Neural cell (in vitro differentiated cells): Measurements from ENCODE around the gene NPR3. TPM values are rescaled to one million over a fixed set of nuclear protein-coding genes. Genes with fewer than 3 reads are reported as not detected.

Experiments used
- H2AFZ ChIP-seq: fragments of 200-600, 300-800 bp; sonication (generic), shearing (Covaris generic); 2 replicates; pipeline ENCODE4 v1.6.0; 2014; ENCODE audit warnings: low read depth, mild to moderate bottlenecking, antibody characterized with exemption, low read length, moderate library complexity
- H3F3A ChIP-seq: fragments of 200-600 bp; shearing (Covaris generic); 2 replicates; pipeline ENCODE4 v1.6.1; 2016; ENCODE audit warnings: mild to moderate bottlenecking, moderate library complexity, mixed read lengths, antibody characterized with exemption, low read length; ENCODE audit not compliant: insufficient read depth, poor library complexity, severe bottlenecking
- H3K27ac ChIP-seq: fragments of 200-600, 300-800 bp; sonication (generic), shearing (Covaris generic); 2 replicates; pipeline ENCODE4 v1.5.1; 2014; ENCODE audit warnings: mild to moderate bottlenecking, low read length, moderate library complexity
- H3K27me3 ChIP-seq: fragments of 300-800, 200-600 bp; sonication (generic), shearing (Covaris generic); 2 replicates; pipeline ENCODE4 v1.6.0; 2014; ENCODE audit warnings: mild to moderate bottlenecking, low read depth, low read length, moderate library complexity; ENCODE audit not compliant: insufficient read depth
- H3K36me3 ChIP-seq: fragments of 300-800, 200-600 bp; sonication (generic), shearing (Covaris generic); 2 replicates; pipeline ENCODE4 v1.5.1; 2014; ENCODE audit warnings: mild to moderate bottlenecking, antibody characterized with exemption, low read length, moderate library complexity; ENCODE audit not compliant: insufficient read depth
- H3K4me2 ChIP-seq: fragments of 300-800, 200-600 bp; sonication (generic), shearing (Covaris generic); 2 replicates; pipeline ENCODE4 v1.6.0; 2014; ENCODE audit warnings: mild to moderate bottlenecking, low read length
- H3K4me3 ChIP-seq: fragments of 300-800, 200-600 bp; sonication (generic), shearing (Covaris generic); 2 replicates; pipeline ENCODE4 v1.5.1; 2014; ENCODE audit warnings: mild to moderate bottlenecking, low read length, moderate library complexity
- H3K79me2 ChIP-seq: fragments of 200-600 bp; shearing (Covaris generic); replicated peaks from 2 replicates; pipeline ENCODE4 v1.6.0; 2014; ENCODE audit warnings: mild to moderate bottlenecking, low read length, moderate library complexity; ENCODE audit not compliant: insufficient read depth
- H3K9ac ChIP-seq: fragments of 300-800, 200-600 bp; sonication (generic), shearing (Covaris generic); 2 replicates; pipeline ENCODE4 v1.6.1; 2016; ENCODE audit warnings: mild to moderate bottlenecking, low read length, mixed read lengths
- H3K9me2 ChIP-seq: fragments of 200-600 bp; shearing (Covaris generic); 2 replicates; pipeline ENCODE4 v1.6.1; 2016; ENCODE audit warnings: mild to moderate bottlenecking, low read length, mixed read lengths; ENCODE audit not compliant: insufficient read depth
- H3K9me3 ChIP-seq: fragments of 200-600, 300-800 bp; sonication (generic), shearing (Covaris generic); 2 replicates; pipeline ENCODE4 v1.6.1; 2016; ENCODE audit warnings: mild to moderate bottlenecking, mixed run types, low read length, moderate library complexity, mixed read lengths
- H4K20me1 ChIP-seq: fragments of 200-600 bp; shearing (Covaris generic); 2 replicates; pipeline ENCODE4 v1.6.1; 2016; ENCODE audit warnings: mild to moderate bottlenecking, mixed run types; ENCODE audit not compliant: insufficient read depth
- CTCF ChIP-seq: fragments of 450-650 bp; IDR thresholded peaks from 2 replicates; pipeline ENCODE4 v1.5.1; 2014; ENCODE audit warnings: antibody characterized with exemption, mild to moderate bottlenecking, moderate library complexity; ENCODE audit not compliant: poor library complexity, severe bottlenecking
- EP300 ChIP-seq: fragments of 450-650 bp; conservative IDR thresholded peaks from 2 replicates; pipeline ENCODE4 v1.6.1; 2014; ENCODE audit warnings: antibody characterized with exemption, mild to moderate bottlenecking, moderate library complexity; ENCODE audit not compliant: poor library complexity, severe bottlenecking
- EZH2 ChIP-seq: fragments of 200-600, 300-800 bp; shearing (Covaris generic), sonication (generic); IDR thresholded peaks from 2 replicates; pipeline ENCODE4 v1.6.1; 2014; ENCODE audit warnings: antibody characterized with exemption, low read length, borderline replicate concordance, mild to moderate bottlenecking; ENCODE audit not compliant: insufficient read depth, poor library complexity, severe bottlenecking
- MXI1 ChIP-seq: fragments of 450-650 bp; conservative IDR thresholded peaks from 2 replicates; pipeline ENCODE4 v1.6.1; 2014; ENCODE audit warnings: antibody characterized with exemption, mild to moderate bottlenecking; ENCODE audit not compliant: poor library complexity, severe bottlenecking
- POLR2AphosphoS5 ChIP-seq: IDR thresholded peaks from 2 replicates; pipeline ENCODE4 v1.6.1; 2012
- RAD21 ChIP-seq: fragments of 450-650 bp; conservative IDR thresholded peaks from 2 replicates; pipeline ENCODE4 v1.6.1; 2014; ENCODE audit warnings: antibody characterized with exemption, mild to moderate bottlenecking, moderate library complexity
- REST ChIP-seq: IDR thresholded peaks from 2 replicates; pipeline ENCODE4 v1.6.1; 2012; ENCODE audit warnings: borderline replicate concordance
- SMC3 ChIP-seq: fragments of 450-650 bp; conservative IDR thresholded peaks from 2 replicates; pipeline ENCODE4 v1.6.1; 2014; ENCODE audit warnings: antibody characterized with exemption, mild to moderate bottlenecking, moderate library complexity; ENCODE audit not compliant: poor library complexity
- TAF1 ChIP-seq: IDR thresholded peaks from 2 replicates; pipeline ENCODE4 v1.6.1; 2012; ENCODE audit warnings: low read depth
- polyA plus RNA-seq: library from polyadenylated mRNA; depleted of rRNA; stranded (reverse); fragments of >200 nt; gene quantifications from 2 replicates; pipeline ENCODE4 v1.2.3, GENCODE V29; 2014

Gene NPR3
- polyA plus RNA-seq, 1 donor from 2014 or later, result 1.5 TPM

- no peaks in the 10 kb centered on the region for H3K79me2 ChIP-seq
- H2AFZ ChIP-seq, result no peak overlapping the region
- TF ChIP-seq EP300, result no peak
- TF ChIP-seq POLR2AphosphoS5, result no peak
- no peak for TF ChIP-seq MXI1
- TF ChIP-seq RAD21, result no peak
- no peak for TF ChIP-seq CTCF
- no peak for TF ChIP-seq REST
- no peak for TF ChIP-seq SMC3
- TF ChIP-seq TAF1, result no peak
- no peaks in the 10 kb centered on the region for H3K9me3 ChIP-seq
- H3K9ac ChIP-seq, result no peak overlapping the region
- no peaks in the 10 kb centered on the region for H3K36me3 ChIP-seq
- no peak overlapping the region for H3K4me2 ChIP-seq
- no peak overlapping the region for H3K27ac ChIP-seq
- no peaks in the 10 kb centered on the region for H3K9me2 ChIP-seq
- H3K27me3 ChIP-seq, result no peaks in the 10 kb centered on the region
- H4K20me1 ChIP-seq, result no peaks in the 10 kb centered on the region
- no peak overlapping the region for H3K4me3 ChIP-seq
- no peaks in the 10 kb centered on the region for H3F3A ChIP-seq
Observed at GRCh38 chr5:32837211-32837610, 126.1 kb downstream of the NPR3 start.

GRCh38 chr5:32839106-32839505, 128.0 kb downstream of the NPR3 start:
- no peaks in the 10 kb centered on the region for H3K36me3 ChIP-seq
- no peaks in the 10 kb centered on the region for H4K20me1 ChIP-seq
- no peak overlapping the region for H2AFZ ChIP-seq
- H3K9ac ChIP-seq, result no peak overlapping the region
- H3K4me2 ChIP-seq, result no peak overlapping the region
- no peaks in the 10 kb centered on the region for H3F3A ChIP-seq
- no peaks in the 10 kb centered on the region for H3K27me3 ChIP-seq
- no peaks in the 10 kb centered on the region for H3K9me3 ChIP-seq
- no peaks in the 10 kb centered on the region for H3K79me2 ChIP-seq
- no peak for TF ChIP-seq EP300
- no peak for TF ChIP-seq REST
- TF ChIP-seq EZH2, result no peak
- no peak for TF ChIP-seq TAF1
- no peak for TF ChIP-seq MXI1
- no peak for TF ChIP-seq CTCF
- TF ChIP-seq RAD21, result no peak
- TF ChIP-seq SMC3, result no peak
- TF ChIP-seq POLR2AphosphoS5, result no peak
- no peak overlapping the region for H3K27ac ChIP-seq
- no peak overlapping the region for H3K4me3 ChIP-seq
- H3K9me2 ChIP-seq, result no peaks in the 10 kb centered on the region
